GM12878 (cell line): ENCODE measurements around the gene COL26A1. TPM values are rescaled to one million over a fixed set of nuclear protein-coding genes. Genes with fewer than 3 reads are reported as not detected.

Source experiments
- ATAC-seq: fragments of 200-7000 bp; cut with Tn5 transposase; 3 replicates; pipeline ENCODE4 v1.9.1; 2020; ENCODE audit warnings: mild to moderate bottlenecking, moderate library complexity
- BruUV-seq: library from RNA; stranded (reverse); fragments of 400-500 nt; replicated peaks from 2 replicates; lab custom pipeline; 2021; lab: Mats Ljungman, UMichigan
- CTCF ChIA-PET: fragments of 300-600 bp; sonication (Branson Sonifier 250); formaldehyde crosslinking; extraction: SDS; loops from one replicate; lab custom pipeline; 2021; ENCODE audit warnings: inconsistent platforms; lab: Yijun Ruan, JAX
- POLR2A ChIA-PET: fragments of 350-600 bp; formaldehyde crosslinking; extraction: SDS; loops from one replicate; lab custom pipeline; 2021; ENCODE audit warnings: inconsistent platforms; lab: Charles Lee
- RAD21 ChIA-PET: fragments of 300-600 bp; sonication (Branson Sonifier 250); formaldehyde crosslinking; loops from one replicate; lab custom pipeline; 2023; ENCODE audit warnings: antibody characterized with exemption; ENCODE audit not compliant: unreplicated experiment; lab: Charles Lee
- SMC1A ChIA-PET: fragments of 300-600 bp; sonication (Branson Sonifier 250); formaldehyde crosslinking; loops from one replicate; lab custom pipeline; 2023; ENCODE audit not compliant: unreplicated experiment, uncharacterized antibody; lab: Charles Lee
- DNase-seq: peaks from one replicate; pipeline ENCODE4 v3.0.0-alpha.2; 2011; ENCODE audit warnings: low read depth, low spot score
- FAIRE-seq: peaks from 3 replicates; lab custom pipeline; 2011; peaks lifted over from hg19 to GRCh38; lab: Jason Lieb, UNC
- H2AFZ ChIP-seq: 2 replicates; pipeline ENCODE4 v1.6.0; 2011; ENCODE audit warnings: low read depth, low read length, control low read depth; ENCODE audit not compliant: control insufficient read depth
- H3K27ac ChIP-seq: 2 replicates; pipeline ENCODE4 v1.5.1; 2011; ENCODE audit warnings: control low read depth; ENCODE audit not compliant: control insufficient read depth, insufficient read depth
- H3K27me3 ChIP-seq, 2 experiments: replicated peaks in 1 of 2; 2 replicates each; pipeline versions ENCODE4 v1.6.0 to v1.6.1; 2011; ENCODE audit warnings: low read length in 1 of 2; ENCODE audit not compliant: control insufficient read depth in 2 of 2, insufficient read depth in 2 of 2
- H3K36me3 ChIP-seq, 2 experiments: 2 replicates each; pipeline ENCODE4 v1.5.1; 2011; ENCODE audit warnings: low read length in 1 of 2; ENCODE audit not compliant: control insufficient read depth in 2 of 2, insufficient read depth in 2 of 2
- H3K4me1 ChIP-seq: 2 replicates; pipeline ENCODE4 v1.6.1; 2011; ENCODE audit warnings: mild to moderate bottlenecking, low read length, moderate library complexity, mixed read lengths; ENCODE audit not compliant: control insufficient read depth, insufficient read depth
- H3K4me2 ChIP-seq: 2 replicates; pipeline ENCODE4 v1.6.0; 2011; ENCODE audit warnings: control low read depth; ENCODE audit not compliant: control insufficient read depth, insufficient read depth
- H3K4me3 ChIP-seq: fragments of 200-600 bp; sonication (generic); 2 replicates; pipeline ENCODE4 v1.5.1; 2016
- H3K79me2 ChIP-seq: 2 replicates; pipeline ENCODE4 v1.6.0; 2011; ENCODE audit warnings: low read length; ENCODE audit not compliant: control insufficient read depth, insufficient read depth
- H3K9ac ChIP-seq: 2 replicates; pipeline ENCODE4 v1.8.0; 2011; ENCODE audit warnings: low read length, control low read depth, mixed read lengths; ENCODE audit not compliant: control insufficient read depth, insufficient read depth
- H3K9me3 ChIP-seq: replicated peaks from 3 replicates; pipeline ENCODE4 v1.5.1; 2011; ENCODE audit warnings: mild to moderate bottlenecking, low read length; ENCODE audit not compliant: control insufficient read depth, insufficient read depth
- H4K20me1 ChIP-seq: 2 replicates; pipeline ENCODE4 v1.6.0; 2011; ENCODE audit not compliant: control insufficient read depth, insufficient read depth
- HDAC2 ChIP-seq: fragments of 200-600 bp; sonication (generic); IDR thresholded peaks from 2 replicates; pipeline ENCODE4 v1.6.1; 2017
- MXI1 ChIP-seq: fragments of 150-350 bp; IDR thresholded peaks from 2 replicates; pipeline ENCODE4 v1.6.1; 2011; ENCODE audit warnings: low read depth, mild to moderate bottlenecking, inconsistent platforms, low read length, improper control_type of control experiment
- POLR2AphosphoS5 ChIP-seq: IDR thresholded peaks from 2 replicates; pipeline ENCODE4 v1.6.1; 2011; ENCODE audit warnings: mild to moderate bottlenecking, low read length, inconsistent platforms
- TBL1XR1 ChIP-seq: IDR thresholded peaks from 2 replicates; pipeline ENCODE4 v1.6.1; 2012; ENCODE audit warnings: low read depth, low read length, improper control_type of control experiment
- WRNIP1 ChIP-seq: IDR thresholded peaks from 2 replicates; pipeline ENCODE4 v1.6.1; 2011; ENCODE audit warnings: low read depth, low read length, improper control_type of control experiment, borderline replicate concordance
- whole genome bisulfite sequencing: methylation state at CpG from one replicate; pipeline ENCODE4 v1.1.6; 2016; ENCODE audit warnings: low lambda C conversion rate; ENCODE audit not compliant: insufficient replicate concordance, insufficient coverage; ENCODE audit errors: missing lambda C conversion rate; 5-methylcytosine and 5-hydroxymethylcytosine counted together
- in situ Hi-C: fragments of 300-500 bp; cut with MboI; formaldehyde crosslinking; loops from 9 replicates; pipeline ENCODE4 v1.14.3; 2018; ENCODE audit warnings: mixed read lengths
- intact Hi-C: fragments of 100-400 bp; cut with micrococcal nuclease; formaldehyde crosslinking; loops from one replicate; pipeline ENCODE4 v1.14.2; 2022; ENCODE audit not compliant: unreplicated experiment
- polyA plus RNA-seq, 11 experiments: library from polyadenylated mRNA; depleted of rRNA in 4 of 11; unstranded in 6 of 11; stranded (reverse) in 5 of 11; fragments of >200 nt; fragmentation: Nextera tagmentation in 4 of 11; fragmentation: Illumina TruSeq in 1 of 11; extraction: Ambion mirVana in 4 of 11; extraction: Trizol in 1 of 11; gene quantifications; 1 replicate in 1 of 11; 2 replicates in 10 of 11; pipeline versions ENCODE4 v1.2.1 to v1.2.3, GENCODE V29; 2011 to 2016; ENCODE audit warnings: inconsistent platforms in 2 of 11, missing spikeins in 2 of 11, low read depth in 1 of 11
- total RNA-seq, 4 experiments: library from RNA; depleted of rRNA in 3 of 4; stranded (reverse); fragments of >200 nt in 3 of 4; fragmentation: Illumina TruSeq in 1 of 4; extraction: Trizol in 1 of 4; gene quantifications; 2 replicates each; pipeline versions ENCODE4 v1.2.1 to v1.2.3, GENCODE V29; 2013 to 2021
- TF ChIP-seq, protein P1 (sequence below): fragments of 450-650 bp; IDR thresholded peaks from 2 replicates; pipeline ENCODE4 v1.6.1; 2017; ENCODE audit warnings: borderline replicate concordance
- TF ChIP-seq, protein P2 (sequence below): IDR thresholded peaks from 2 replicates; pipeline ENCODE4 v1.6.1; 2011; ENCODE audit warnings: borderline replicate concordance, low read depth, mild to moderate bottlenecking, moderate library complexity, low read length; ENCODE audit not compliant: insufficient read depth, poor library complexity, severe bottlenecking
- TF ChIP-seq, protein P3 (sequence below): IDR thresholded peaks from 2 replicates; pipeline ENCODE4 v1.6.1; 2012; ENCODE audit warnings: improper control_type of control experiment, low read depth, low read length; ENCODE audit not compliant: insufficient replicate concordance

COL26A1 gene
- total and polyA plus RNA-seq, 10 of the 15 experiments (the other 5 are each of a cell fraction or from before 2014, with no cell fraction given) = 0.08 TPM; not detected in 9

- TF ChIP-seq, protein P1, sequence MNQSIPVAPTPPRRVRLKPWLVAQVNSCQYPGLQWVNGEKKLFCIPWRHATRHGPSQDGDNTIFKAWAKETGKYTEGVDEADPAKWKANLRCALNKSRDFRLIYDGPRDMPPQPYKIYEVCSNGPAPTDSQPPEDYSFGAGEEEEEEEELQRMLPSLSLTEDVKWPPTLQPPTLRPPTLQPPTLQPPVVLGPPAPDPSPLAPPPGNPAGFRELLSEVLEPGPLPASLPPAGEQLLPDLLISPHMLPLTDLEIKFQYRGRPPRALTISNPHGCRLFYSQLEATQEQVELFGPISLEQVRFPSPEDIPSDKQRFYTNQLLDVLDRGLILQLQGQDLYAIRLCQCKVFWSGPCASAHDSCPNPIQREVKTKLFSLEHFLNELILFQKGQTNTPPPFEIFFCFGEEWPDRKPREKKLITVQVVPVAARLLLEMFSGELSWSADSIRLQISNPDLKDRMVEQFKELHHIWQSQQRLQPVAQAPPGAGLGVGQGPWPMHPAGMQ = no peak
- TF ChIP-seq, all 136 proteins: peak for 0
These were observed 169.2 kb downstream of the COL26A1 start (continued) for GRCh38 chr7:101531726-101532357.

DNA sequence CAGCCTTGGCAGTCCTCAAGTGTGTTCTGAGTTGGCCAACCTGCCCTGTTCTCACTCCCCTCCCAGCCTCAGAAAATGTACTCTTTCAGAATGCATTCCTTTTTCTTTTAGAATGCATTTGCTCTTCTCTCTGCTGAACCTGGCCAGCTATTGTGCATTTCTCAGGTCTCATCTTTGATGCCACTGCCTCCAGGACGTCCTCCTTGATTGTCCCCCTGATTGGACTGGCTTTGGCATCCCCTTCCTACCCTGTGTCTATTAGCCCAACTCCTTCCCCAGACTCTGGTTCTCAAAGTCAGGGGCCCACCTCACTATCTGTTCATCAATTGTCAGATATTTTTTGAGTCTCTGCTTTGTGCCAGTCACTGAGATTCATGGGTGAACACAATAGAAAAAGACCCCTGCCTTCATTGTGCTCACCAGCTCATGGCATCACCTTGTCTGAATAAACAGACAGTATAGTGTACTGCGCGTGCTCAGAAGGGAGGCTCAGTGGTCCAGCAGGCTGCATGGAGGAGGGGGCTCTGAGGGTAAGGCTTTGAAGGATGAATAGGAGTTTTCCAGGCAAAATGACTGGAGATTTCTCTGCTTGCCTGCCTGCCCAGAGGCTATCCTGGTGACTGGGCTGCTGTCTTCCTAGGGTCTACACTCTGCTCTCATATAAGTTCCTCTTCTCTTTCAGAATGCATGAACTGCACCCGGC, 169.9 kb downstream of the COL26A1 start:
- Histone ChIP-seq H3K36me3 (no peaks in the 10 kb centered on the region), H3K9me3 (no peaks in the 10 kb centered on the region; the same call in 2 of the 3 replicates), H4K20me1 (no peaks in the 10 kb centered on the region), H3K4me3 (no peak overlapping the region), H3K9ac (no peak overlapping the region), H3K27ac (no peak overlapping the region), H3K4me2 (no peak overlapping the region), H3K27me3 (no peaks in the 10 kb centered on the region; a peak in 1 of 4 replicates), H3K4me1 (no peaks in the 10 kb centered on the region), H3K79me2 (no peaks in the 10 kb centered on the region), H2AFZ (no peak overlapping the region)
- CTCF ChIA-PET = interaction anchor here (1.3 kb wide), 1 partner anchor 11 kb away, joined by 3 read pairs; no protein-coding TSS in a partner anchor
- TF ChIP-seq TBL1XR1 (no peak), MXI1 (no peak), HDAC2 (no peak), WRNIP1 (no peak), POLR2AphosphoS5 (no peak)
- TF ChIP-seq, protein P2, sequence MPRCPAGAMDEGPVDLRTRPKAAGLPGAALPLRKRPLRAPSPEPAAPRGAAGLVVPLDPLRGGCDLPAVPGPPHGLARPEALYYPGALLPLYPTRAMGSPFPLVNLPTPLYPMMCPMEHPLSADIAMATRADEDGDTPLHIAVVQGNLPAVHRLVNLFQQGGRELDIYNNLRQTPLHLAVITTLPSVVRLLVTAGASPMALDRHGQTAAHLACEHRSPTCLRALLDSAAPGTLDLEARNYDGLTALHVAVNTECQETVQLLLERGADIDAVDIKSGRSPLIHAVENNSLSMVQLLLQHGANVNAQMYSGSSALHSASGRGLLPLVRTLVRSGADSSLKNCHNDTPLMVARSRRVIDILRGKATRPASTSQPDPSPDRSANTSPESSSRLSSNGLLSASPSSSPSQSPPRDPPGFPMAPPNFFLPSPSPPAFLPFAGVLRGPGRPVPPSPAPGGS = no peak
- TF ChIP-seq, protein P3, sequence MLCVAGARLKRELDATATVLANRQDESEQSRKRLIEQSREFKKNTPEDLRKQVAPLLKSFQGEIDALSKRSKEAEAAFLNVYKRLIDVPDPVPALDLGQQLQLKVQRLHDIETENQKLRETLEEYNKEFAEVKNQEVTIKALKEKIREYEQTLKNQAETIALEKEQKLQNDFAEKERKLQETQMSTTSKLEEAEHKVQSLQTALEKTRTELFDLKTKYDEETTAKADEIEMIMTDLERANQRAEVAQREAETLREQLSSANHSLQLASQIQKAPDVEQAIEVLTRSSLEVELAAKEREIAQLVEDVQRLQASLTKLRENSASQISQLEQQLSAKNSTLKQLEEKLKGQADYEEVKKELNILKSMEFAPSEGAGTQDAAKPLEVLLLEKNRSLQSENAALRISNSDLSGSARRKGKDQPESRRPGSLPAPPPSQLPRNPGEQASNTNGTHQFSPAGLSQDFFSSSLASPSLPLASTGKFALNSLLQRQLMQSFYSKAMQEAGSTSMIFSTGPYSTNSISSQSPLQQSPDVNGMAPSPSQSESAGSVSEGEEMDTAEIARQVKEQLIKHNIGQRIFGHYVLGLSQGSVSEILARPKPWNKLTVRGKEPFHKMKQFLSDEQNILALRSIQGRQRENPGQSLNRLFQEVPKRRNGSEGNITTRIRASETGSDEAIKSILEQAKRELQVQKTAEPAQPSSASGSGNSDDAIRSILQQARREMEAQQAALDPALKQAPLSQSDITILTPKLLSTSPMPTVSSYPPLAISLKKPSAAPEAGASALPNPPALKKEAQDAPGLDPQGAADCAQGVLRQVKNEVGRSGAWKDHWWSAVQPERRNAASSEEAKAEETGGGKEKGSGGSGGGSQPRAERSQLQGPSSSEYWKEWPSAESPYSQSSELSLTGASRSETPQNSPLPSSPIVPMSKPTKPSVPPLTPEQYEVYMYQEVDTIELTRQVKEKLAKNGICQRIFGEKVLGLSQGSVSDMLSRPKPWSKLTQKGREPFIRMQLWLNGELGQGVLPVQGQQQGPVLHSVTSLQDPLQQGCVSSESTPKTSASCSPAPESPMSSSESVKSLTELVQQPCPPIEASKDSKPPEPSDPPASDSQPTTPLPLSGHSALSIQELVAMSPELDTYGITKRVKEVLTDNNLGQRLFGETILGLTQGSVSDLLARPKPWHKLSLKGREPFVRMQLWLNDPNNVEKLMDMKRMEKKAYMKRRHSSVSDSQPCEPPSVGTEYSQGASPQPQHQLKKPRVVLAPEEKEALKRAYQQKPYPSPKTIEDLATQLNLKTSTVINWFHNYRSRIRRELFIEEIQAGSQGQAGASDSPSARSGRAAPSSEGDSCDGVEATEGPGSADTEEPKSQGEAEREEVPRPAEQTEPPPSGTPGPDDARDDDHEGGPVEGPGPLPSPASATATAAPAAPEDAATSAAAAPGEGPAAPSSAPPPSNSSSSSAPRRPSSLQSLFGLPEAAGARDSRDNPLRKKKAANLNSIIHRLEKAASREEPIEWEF = no peak
- intact Hi-C loops = no loop called here
- 32% methylated on average over 4 of the region's 4 CpGs for WGBS
- FAIRE-seq (no peak), ATAC-seq (no peak), DNase-seq (no peak)
- SMC1A ChIA-PET = no interaction called here
- POLR2A ChIA-PET = no interaction called here
- BruUV-seq = no TSS peak
- RAD21 ChIA-PET = interaction anchor here (0.5 kb wide), 1 partner anchor 65 kb away, joined by 4 read pairs; no protein-coding TSS in a partner anchor
- in situ Hi-C loops = no loop called here
